SK-N-MC (cell line): ENCODE results near the gene SAMD14.

Experiments used
- EZH2 ChIP-seq: fragments of 200-600 bp; sonication (generic); IDR thresholded peaks from one replicate; pipeline ENCODE4 v1.6.1; 2017; ENCODE audit warnings: antibody characterized with exemption
- POLR2AphosphoS5 ChIP-seq: IDR thresholded peaks from 2 replicates; pipeline ENCODE4 v1.6.1; 2012; ENCODE audit warnings: mild to moderate bottlenecking, low read depth, low read length, borderline replicate concordance

DNA sequence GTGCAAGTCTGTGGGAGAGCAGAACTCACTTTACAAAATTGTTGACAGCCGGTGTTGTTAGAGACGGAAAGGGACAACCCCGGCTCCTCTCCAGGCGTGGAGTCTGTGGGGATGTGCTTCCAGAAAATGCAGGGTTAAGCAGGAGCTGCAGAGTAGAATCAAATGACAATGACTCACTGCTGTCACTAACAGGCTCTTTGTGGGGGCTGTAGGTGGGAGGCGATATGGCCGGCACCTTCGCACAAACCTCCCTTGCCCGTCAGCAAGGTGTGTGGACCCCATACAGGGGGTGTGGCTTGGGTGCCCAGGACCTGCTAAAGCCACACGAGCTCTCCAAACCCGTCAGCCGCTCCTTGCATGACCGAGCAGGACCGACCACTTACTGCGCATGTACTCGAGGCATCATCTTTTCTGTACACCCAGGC, 29.0 kb downstream of the SAMD14 start:
- TF ChIP-seq POLR2AphosphoS5 (no peak), EZH2 (no peak)
